A673 (cell line): Measurements from ENCODE around the gene KIFC3. TPM values are rescaled to one million over a fixed set of nuclear protein-coding genes. Genes with fewer than 3 reads are reported as not detected.

Experiments used
- BruUV-seq: library from RNA; stranded (reverse); fragments of 400-500 nt; replicated peaks from 2 replicates; lab custom pipeline; 2021; lab: Mats Ljungman, UMichigan
- CTCF ChIA-PET: fragments of 300-600 bp; sonication (Branson Sonifier 250); formaldehyde crosslinking; loops from one replicate; lab custom pipeline; 2022; ENCODE audit warnings: antibody characterized with exemption; lab: Charles Lee
- POLR2A ChIA-PET: fragments of 300-600 bp; sonication (Branson Sonifier 250); formaldehyde crosslinking; loops from one replicate; lab custom pipeline; 2022; ENCODE audit warnings: antibody characterized with exemption; ENCODE audit not compliant: low non-redundant PET; lab: Charles Lee
- DNase-seq: peaks from one replicate; pipeline ENCODE4 v3.0.0-alpha.2; 2015; ENCODE audit warnings: low spot score
- H3K27ac ChIP-seq: fragments of 200-600 bp; sonication (generic); 2 replicates; pipeline ENCODE4 v1.5.1; 2016; ENCODE audit warnings: mixed run types, low read depth, mild to moderate bottlenecking, mixed read lengths, antibody characterized with exemption, low read length; ENCODE audit not compliant: poor library complexity, severe bottlenecking
- H3K27me3 ChIP-seq: fragments of 200-600 bp; sonication (generic); replicated peaks from 2 replicates; pipeline ENCODE4 v1.6.1; 2017; ENCODE audit warnings: mixed run types, low read depth, mild to moderate bottlenecking, mixed read lengths, antibody characterized with exemption, low read length; ENCODE audit not compliant: insufficient read depth, poor library complexity
- H3K36me3 ChIP-seq: fragments of 200-600 bp; sonication (generic); 2 replicates; pipeline ENCODE4 v1.6.1; 2016; ENCODE audit warnings: mixed run types, mild to moderate bottlenecking, mixed read lengths, antibody characterized with exemption, low read length; ENCODE audit not compliant: insufficient read depth, poor library complexity, severe bottlenecking
- H3K4me1 ChIP-seq: fragments of 200-600 bp; sonication (generic); 2 replicates; pipeline ENCODE4 v1.6.1; 2017; ENCODE audit warnings: mixed run types, mild to moderate bottlenecking, mixed read lengths, antibody characterized with exemption, low read length; ENCODE audit not compliant: insufficient read depth, poor library complexity, severe bottlenecking
- H3K4me3 ChIP-seq: fragments of 200-600 bp; sonication (generic); 2 replicates; pipeline ENCODE4 v1.5.1; 2016; ENCODE audit warnings: low read depth, mixed run types, mild to moderate bottlenecking, mixed read lengths, low read length; ENCODE audit not compliant: poor library complexity, severe bottlenecking
- H3K9me3 ChIP-seq: fragments of 200-600 bp; sonication (generic); 2 replicates; pipeline ENCODE4 v1.6.1; 2016; ENCODE audit warnings: mixed run types, low read depth, mild to moderate bottlenecking, mixed read lengths, antibody characterized with exemption, low read length; ENCODE audit not compliant: poor library complexity, severe bottlenecking
- EZH2 ChIP-seq: fragments of 200-600 bp; sonication (generic); IDR thresholded peaks from 2 replicates; pipeline ENCODE4 v1.6.1; 2017; ENCODE audit warnings: borderline replicate concordance, low read depth, mild to moderate bottlenecking, mixed read lengths, antibody characterized with exemption, low read length; ENCODE audit not compliant: poor library complexity, severe bottlenecking
- intact Hi-C: fragments of 100-400 bp; cut with micrococcal nuclease; formaldehyde crosslinking; loops from one replicate; pipeline ENCODE4 v1.10.0; 2022; ENCODE audit not compliant: unreplicated experiment
- total RNA-seq: library from RNA; stranded (reverse); gene quantifications from 2 replicates; pipeline ENCODE4 v1.2.3, GENCODE V29; 2021
- TF ChIP-seq, protein P1 (sequence below): fragments of 300-800, 200-600 bp; sonication (generic); conservative IDR thresholded peaks from 2 replicates; pipeline ENCODE4 v1.5.1; 2017; ENCODE audit warnings: low read depth, mild to moderate bottlenecking, antibody characterized with exemption, low read length, moderate library complexity, mixed read lengths

KIFC3 gene
- total RNA-seq, 1 experiment from 2014 or later, result 198 TPM

DNA sequence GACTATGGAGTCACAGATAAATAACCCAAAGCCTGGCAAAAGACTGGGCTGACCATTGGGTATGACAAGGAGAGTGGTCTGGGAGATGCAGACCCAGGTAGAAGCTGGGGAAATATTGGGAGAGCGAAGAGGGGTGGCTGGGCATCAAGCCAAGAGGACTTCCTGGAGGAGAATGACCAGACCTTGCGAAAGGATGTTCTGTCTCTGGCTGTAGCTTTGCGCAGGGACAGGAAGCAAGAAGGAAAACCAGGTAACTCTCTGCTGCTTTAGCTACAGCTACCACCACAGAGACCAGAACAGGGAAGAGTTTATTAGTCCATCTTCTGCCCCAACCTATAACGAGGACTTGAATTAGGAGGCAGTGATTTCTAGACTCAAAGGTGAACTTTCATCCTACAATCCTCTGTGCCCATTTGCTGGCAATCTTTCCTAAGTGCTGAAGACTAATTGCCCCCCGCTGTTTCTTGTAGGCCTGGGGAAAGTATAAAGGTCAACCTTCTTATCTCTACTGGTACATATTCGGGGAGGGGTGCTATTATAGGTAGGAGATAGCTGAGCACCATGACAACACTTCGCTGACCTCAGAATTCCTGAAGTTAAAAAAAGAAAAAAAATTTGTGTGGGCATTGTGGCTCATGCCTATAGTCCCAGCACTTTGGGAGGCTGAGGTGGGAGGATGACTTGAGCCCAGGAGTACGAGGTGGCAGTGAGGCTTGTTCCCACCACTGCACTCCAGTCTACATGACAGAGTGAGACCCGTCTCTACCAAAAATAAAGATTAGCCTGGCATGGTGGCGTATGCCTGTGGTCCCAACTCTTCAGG, 19.1 kb upstream of the KIFC3 start:
- H3K27me3 ChIP-seq, result no peaks in the 10 kb centered on the region
- ChIA-PET POLR2A (interaction anchor here (0.7 kb wide), 1 partner anchor 15 kb away, joined by 9 read pairs; no protein-coding TSS in a partner anchor), CTCF (no interaction called here)
- no peaks in the 10 kb centered on the region for H3K9me3 ChIP-seq
- no TSS peak for BruUV-seq
- intact Hi-C loops, result no loop called here
- DNase-seq, result no peak
- no peak for TF ChIP-seq EZH2
- TF ChIP-seq, protein P1, sequence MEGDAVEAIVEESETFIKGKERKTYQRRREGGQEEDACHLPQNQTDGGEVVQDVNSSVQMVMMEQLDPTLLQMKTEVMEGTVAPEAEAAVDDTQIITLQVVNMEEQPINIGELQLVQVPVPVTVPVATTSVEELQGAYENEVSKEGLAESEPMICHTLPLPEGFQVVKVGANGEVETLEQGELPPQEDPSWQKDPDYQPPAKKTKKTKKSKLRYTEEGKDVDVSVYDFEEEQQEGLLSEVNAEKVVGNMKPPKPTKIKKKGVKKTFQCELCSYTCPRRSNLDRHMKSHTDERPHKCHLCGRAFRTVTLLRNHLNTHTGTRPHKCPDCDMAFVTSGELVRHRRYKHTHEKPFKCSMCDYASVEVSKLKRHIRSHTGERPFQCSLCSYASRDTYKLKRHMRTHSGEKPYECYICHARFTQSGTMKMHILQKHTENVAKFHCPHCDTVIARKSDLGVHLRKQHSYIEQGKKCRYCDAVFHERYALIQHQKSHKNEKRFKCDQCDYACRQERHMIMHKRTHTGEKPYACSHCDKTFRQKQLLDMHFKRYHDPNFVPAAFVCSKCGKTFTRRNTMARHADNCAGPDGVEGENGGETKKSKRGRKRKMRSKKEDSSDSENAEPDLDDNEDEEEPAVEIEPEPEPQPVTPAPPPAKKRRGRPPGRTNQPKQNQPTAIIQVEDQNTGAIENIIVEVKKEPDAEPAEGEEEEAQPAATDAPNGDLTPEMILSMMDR, result no peak
- H3K27ac ChIP-seq, result peak overlapping the region; percentile 10
- H3K36me3 ChIP-seq, result peaks cover 4% of the 10 kb centered on the region
- H3K4me3 ChIP-seq, result no peak overlapping the region
- peaks cover 8% of the 10 kb centered on the region for H3K4me1 ChIP-seq

DNA sequence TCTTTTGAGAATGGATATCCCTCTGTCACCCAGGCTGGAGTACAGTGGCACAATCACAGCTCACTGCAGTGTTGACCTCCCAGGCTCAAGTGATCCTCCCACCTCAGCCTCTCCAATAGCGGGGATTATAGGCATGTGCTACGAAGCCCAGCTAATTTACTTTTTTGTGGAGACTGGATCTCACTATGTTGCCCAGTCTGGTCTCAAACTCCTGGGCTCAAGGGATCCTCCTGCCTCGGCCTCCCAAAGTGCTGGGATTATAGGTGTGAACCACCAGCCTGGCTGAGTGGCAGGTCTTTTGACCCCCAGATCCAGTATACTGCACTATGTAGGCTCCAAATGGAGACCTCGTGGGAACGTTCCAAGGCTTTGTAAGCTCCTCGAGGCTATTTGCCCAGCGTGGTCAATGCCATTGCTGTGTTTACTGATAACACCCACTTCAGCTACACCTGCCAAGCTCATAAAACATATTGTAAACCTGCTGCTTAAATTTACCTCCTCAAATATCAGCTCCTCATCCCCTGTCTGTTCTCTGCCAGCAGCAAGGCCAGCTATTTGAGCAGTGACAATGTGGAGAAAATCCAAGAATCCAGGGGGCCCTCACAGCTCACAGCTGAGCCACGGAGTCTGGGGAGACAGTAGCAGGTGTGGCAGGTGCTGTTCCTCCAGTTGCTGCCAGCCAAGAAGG, 16.2 kb upstream of the KIFC3 start:
- Histone ChIP-seq H3K4me3 (no peak overlapping the region), H3K9me3 (no peaks in the 10 kb centered on the region), H3K4me1 (peaks cover 18% of the 10 kb centered on the region), H3K27ac (no peak overlapping the region), H3K36me3 (peaks cover 4% of the 10 kb centered on the region), H3K27me3 (no peaks in the 10 kb centered on the region)
- TF ChIP-seq, protein P1, result no peak
- TF ChIP-seq EZH2, result no peak
- ChIA-PET POLR2A (no interaction called here), CTCF (no interaction called here)
- no peak for DNase-seq
- intact Hi-C loops, result no loop called here
- BruUV-seq, result no TSS peak

DNA sequence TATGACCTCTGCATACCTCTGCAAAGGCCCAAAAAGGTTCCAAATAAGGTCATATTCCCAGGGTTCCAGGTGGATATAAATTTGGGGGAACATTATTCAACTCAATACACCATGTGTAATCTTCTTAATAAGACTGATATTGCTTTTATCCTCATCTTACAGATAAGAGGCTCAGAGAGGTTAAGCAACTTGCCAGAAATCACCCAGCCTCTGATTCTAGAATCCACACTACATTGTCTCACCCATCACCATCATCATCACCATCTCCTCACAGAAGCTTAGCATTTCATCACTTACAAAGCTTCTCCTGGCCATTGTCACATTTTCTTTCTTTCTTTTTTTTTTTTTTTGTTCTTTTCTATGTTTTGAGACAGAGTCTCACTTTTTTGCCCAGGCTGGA, 15.4 kb upstream of the KIFC3 start:
- ChIA-PET POLR2A (interaction anchor here (0.6 kb wide), 1 partner anchor 9 kb away, joined by 3 read pairs; no protein-coding TSS in a partner anchor), CTCF (no interaction called here)
- Histone ChIP-seq H3K4me3 (no peak overlapping the region), H3K27ac (no peak overlapping the region), H3K4me1 (peaks cover 18% of the 10 kb centered on the region), H3K9me3 (no peaks in the 10 kb centered on the region), H3K27me3 (no peaks in the 10 kb centered on the region), H3K36me3 (peaks cover 4% of the 10 kb centered on the region)
- no TSS peak for BruUV-seq
- TF ChIP-seq, protein P1, result no peak
- no peak for TF ChIP-seq EZH2
- intact Hi-C loops, result no loop called here
- no peak for DNase-seq
